Breast epithelium (tissue), 4 donors: Measurements from ENCODE around the gene CENPM. TPM values are rescaled to one million over a fixed set of nuclear protein-coding genes. Genes with fewer than 3 reads are reported as not detected.

Source experiments
- DNase-seq, 2 donors: peaks; one replicate each; pipeline ENCODE4 v3.0.0-alpha.2; 2019; ENCODE audit warnings: low spot score in 2 of 2
- H3K27ac ChIP-seq, 2 donors: fragments of 200-600 bp; sonication (generic) in 1 of 2; one replicate each; pipeline ENCODE4 v1.5.1; 2016 to 2019; ENCODE audit warnings: mild to moderate bottlenecking in 1 of 2
- H3K27me3 ChIP-seq, 2 donors: fragments of 200-600 bp; sonication (generic) in 1 of 2; one replicate each; pipeline versions ENCODE4 v1.5.1 to v1.6.0; 2017 to 2019; ENCODE audit warnings: control low read depth in 1 of 2, mild to moderate bottlenecking in 1 of 2
- H3K36me3 ChIP-seq: fragments of 200-600 bp; one replicate; pipeline ENCODE4 v1.5.1; 2019
- H3K4me1 ChIP-seq, 2 donors: fragments of 200-600 bp; sonication (generic); one replicate each; pipeline ENCODE4 v1.5.1; 2016 to 2019; ENCODE audit warnings: control low read depth in 1 of 2
- H3K4me3 ChIP-seq, 3 donors: fragments of 200-600 bp; sonication (generic); 1 replicate in 2 of 3; 2 replicates in 1 of 3; pipeline ENCODE4 v1.5.1; 2016 to 2019; ENCODE audit warnings: mild to moderate bottlenecking in 3 of 3, moderate library complexity in 2 of 3
- H3K9me3 ChIP-seq, 2 donors: fragments of 200-600 bp; sonication (generic) in 1 of 2; one replicate each; pipeline ENCODE4 v1.5.1; 2016 to 2019; ENCODE audit warnings: control low read depth in 1 of 2
- CTCF ChIP-seq, 3 donors: fragments of 450-650 bp; IDR thresholded peaks; one replicate each; pipeline ENCODE4 v1.5.1; 2016 to 2017; ENCODE audit warnings: antibody characterized with exemption in 3 of 3, mild to moderate bottlenecking in 3 of 3, moderate library complexity in 3 of 3
- POLR2A ChIP-seq: fragments of 450-650 bp; IDR thresholded peaks from one replicate; pipeline ENCODE4 v1.6.1; 2016; ENCODE audit warnings: antibody characterized with exemption, mild to moderate bottlenecking, moderate library complexity
- POLR2AphosphoS5 ChIP-seq, 3 donors: sonication (generic); formaldehyde crosslinking; IDR thresholded peaks; one replicate each; pipeline ENCODE4 v1.6.1; 2017; ENCODE audit warnings: antibody characterized with exemption in 3 of 3
- intact Hi-C: fragments of 100-400 bp; cut with DNase I; formaldehyde crosslinking; loops from one replicate; pipeline ENCODE4 v1.15.1; 2023; ENCODE audit warnings: low total_unique reads
- total RNA-seq, 3 donors: library from RNA; depleted of rRNA; stranded (reverse); fragments of >200 nt; gene quantifications; one replicate each; pipeline ENCODE4 v1.1.0, GENCODE V29; 2016

CENPM gene
- total RNA-seq, 3 donors from 2014 or later: 1.5 to 2.9 (median 1.9) TPM

- Histone ChIP-seq H3K27me3 (no peaks in the 10 kb centered on the region), H3K4me1 (no peaks in the 10 kb centered on the region), H3K27ac (no peak overlapping the region), H3K4me3 (no peak overlapping the region), H3K36me3 (no peaks in the 10 kb centered on the region), H3K9me3 (no peaks in the 10 kb centered on the region)
- intact Hi-C loops: no loop called here
- TF ChIP-seq CTCF (IDR thresholded peaks at IDR 0.05): no peak
- no peak for DNase-seq
Measured at GRCh38 chr22:41900652-41901312, 46.2 kb downstream of the CENPM start.

DNA sequence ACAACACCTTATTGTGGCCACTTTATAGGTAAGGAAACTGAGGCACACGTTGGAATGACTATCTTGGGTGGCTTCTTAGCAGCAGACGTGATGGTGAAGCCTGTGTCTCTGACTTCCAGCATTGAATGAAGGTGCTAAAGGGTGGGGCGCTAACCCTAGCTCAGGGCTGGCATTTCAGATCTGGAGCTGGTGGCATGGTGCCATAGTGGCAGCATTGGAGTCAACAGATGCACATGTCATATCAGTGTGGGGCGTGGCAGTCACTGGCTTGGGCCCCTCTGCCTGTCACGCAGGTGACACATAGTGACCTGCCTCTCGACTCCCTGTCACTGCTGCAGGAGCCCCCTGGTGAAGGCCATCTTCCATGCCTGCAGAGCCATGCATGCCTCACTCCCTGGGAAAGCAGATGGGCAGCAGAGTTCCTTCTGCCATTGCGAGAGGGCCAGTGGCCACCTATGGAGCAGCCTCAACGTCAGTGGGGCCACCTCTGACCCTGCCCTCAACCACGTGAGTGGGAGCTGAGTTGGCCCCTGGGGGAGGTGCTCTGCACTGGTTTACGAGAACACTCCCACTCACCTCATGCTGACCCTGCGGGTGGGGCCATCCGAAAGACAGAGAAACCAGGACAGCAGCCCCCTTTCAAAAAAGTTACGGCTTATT lies 46.8 kb downstream of the CENPM start:
- Histone ChIP-seq H3K4me3 (no peak overlapping the region), H3K27ac (no peak overlapping the region), H3K36me3 (no peaks in the 10 kb centered on the region), H3K4me1 (no peaks in the 10 kb centered on the region), H3K9me3 (no peaks in the 10 kb centered on the region), H3K27me3 (no peaks in the 10 kb centered on the region)
- DNase-seq: no peak
- intact Hi-C loops: no loop called here
- TF ChIP-seq POLR2AphosphoS5 (IDR thresholded peaks at IDR 0.05) (no peak), POLR2A (no peak), CTCF (IDR thresholded peaks at IDR 0.05) (no peak)

- H3K4me3 ChIP-seq: no peak overlapping the region
- H3K4me1 ChIP-seq: no peaks in the 10 kb centered on the region
- H3K27ac ChIP-seq: no peak overlapping the region
- DNase-seq: no peak
- H3K27me3 ChIP-seq: no peaks in the 10 kb centered on the region
- no peaks in the 10 kb centered on the region for H3K36me3 ChIP-seq
- no peaks in the 10 kb centered on the region for H3K9me3 ChIP-seq
- intact Hi-C loops: no loop called here
- TF ChIP-seq CTCF (IDR thresholded peaks at IDR 0.05) (no peak), POLR2AphosphoS5 (IDR thresholded peaks at IDR 0.05) (no peak), POLR2A (no peak)
Measured at GRCh38 chr22:41899110-41899509, 47.8 kb downstream of the CENPM start.

GRCh38 chr22:41898645-41899044 lies 48.3 kb downstream of the CENPM start:
- intact Hi-C loops: no loop called here
- Histone ChIP-seq H3K27me3 (no peaks in the 10 kb centered on the region), H3K9me3 (no peaks in the 10 kb centered on the region), H3K4me3 (no peak overlapping the region), H3K27ac (no peak overlapping the region), H3K36me3 (no peaks in the 10 kb centered on the region), H3K4me1 (no peaks in the 10 kb centered on the region)
- TF ChIP-seq POLR2AphosphoS5 (IDR thresholded peaks at IDR 0.05): no peak
- TF ChIP-seq CTCF (IDR thresholded peaks at IDR 0.05): no peak
- TF ChIP-seq POLR2A: no peak
- DNase-seq: no peak

GRCh38 chr22:41893591-41894375 lies 53.2 kb downstream of the CENPM start:
- DNase-seq: no peak
- intact Hi-C loops: no loop called here
- TF ChIP-seq POLR2A: no peak
- no peak for TF ChIP-seq POLR2AphosphoS5 (IDR thresholded peaks at IDR 0.05)
- no peak for TF ChIP-seq CTCF (IDR thresholded peaks at IDR 0.05)

More at GRCh38 chr22:41893591-41894375, 53.2 kb downstream of the CENPM start:
- Histone ChIP-seq H3K9me3 (no peaks in the 10 kb centered on the region), H3K4me1 (no peaks in the 10 kb centered on the region), H3K4me3 (no peak overlapping the region), H3K27me3 (no peaks in the 10 kb centered on the region), H3K27ac (no peak overlapping the region), H3K36me3 (no peaks in the 10 kb centered on the region)
